ENCODE measurements around the gene ZNF385D. TPM values are rescaled to one million over a fixed set of nuclear protein-coding genes. Genes with fewer than 3 reads are reported as not detected.

ZNF385D gene
- total RNA-seq, 1 experiment from 2014 or later = not detected

GRCh38 chr3:21729331-21729730, 21.7 kb downstream of the ZNF385D start:
- Histone ChIP-seq H2AFZ (ENCODE audit: low read depth, low read length, poor library complexity, severe bottlenecking) (no peak overlapping the region), H3K4me2 (ENCODE audit: low read length) (no peak overlapping the region), H3K27ac (ENCODE audit: low read depth, low read length) (no peak overlapping the region), H3K4me1 (ENCODE audit: control insufficient read depth in 1 of 2, insufficient read depth in 2 of 2, low read length in 2 of 2) (no peaks in the 10 kb centered on the region), H3K9me2 (ENCODE audit: insufficient read depth) (no peaks in the 10 kb centered on the region), H3K9me3 (ENCODE audit: control insufficient read depth in 1 of 2, insufficient read depth in 1 of 2, low read depth in 1 of 2, low read length in 2 of 2) (peaks cover 0 to under 1% of the 10 kb centered on the region in 2 experiments; a peak in 1 of 4 replicates), H3K36me3 (ENCODE audit: control insufficient read depth in 1 of 2, insufficient read depth in 2 of 2, low read length in 2 of 2) (no peaks in the 10 kb centered on the region), H3K27me3 (ENCODE audit: insufficient read depth, low read length) (no peaks in the 10 kb centered on the region), H3K4me3 (replicated peaks in 1 of 2; ENCODE audit: low read depth in 1 of 2, low read length in 2 of 2) (no peak overlapping the region), H4K20me1 (ENCODE audit: insufficient read depth) (no peaks in the 10 kb centered on the region), H3K79me2 (ENCODE audit: insufficient read depth, low read length) (no peaks in the 10 kb centered on the region), H3K9ac (ENCODE audit: low read length) (no peak overlapping the region)
- ChIA-PET CTCF (no interaction called here), POLR2A (no interaction called here), RAD21 (ENCODE audit: low non-redundant PET in 1 of 2, low total read pairs in 2 of 2, uncharacterized antibody in 2 of 2, unreplicated experiment in 2 of 2) (no interaction called here)
- intact Hi-C loops (cut with micrococcal nuclease) = no loop called here
- no TSS peak for BruUV-seq (replicated peaks)
- ATAC-seq (no peak), DNase-seq (ENCODE audit: low read depth, low spot score) (no peak)
- TF ChIP-seq ZFX (IDR thresholded peaks at IDR 0.05) (no peak), CTCF (IDR thresholded peaks at IDR 0.05 in 2 of 3, conservative IDR thresholded peaks at IDR 0.05 in 1 of 3; ENCODE audit: borderline replicate concordance in 1 of 3, insufficient read depth in 1 of 3, low read depth in 2 of 3, low read length in 2 of 3) (no peak), JUND (IDR thresholded peaks at IDR 0.05) (no peak), SRF (IDR thresholded peaks at IDR 0.05; ENCODE audit: low read depth) (no peak), EZH2phosphoT487 (IDR thresholded peaks at IDR 0.05; ENCODE audit: borderline replicate concordance) (no peak), EGR1 (IDR thresholded peaks at IDR 0.05; ENCODE audit: low read depth) (no peak), ZBTB33 (IDR thresholded peaks at IDR 0.05; ENCODE audit: extremely low read depth, insufficient replicate concordance, low read length) (no peak), YY1 (IDR thresholded peaks at IDR 0.05; ENCODE audit: extremely low read depth, insufficient replicate concordance, low read depth, low read length) (no peak), POLR2AphosphoS5 (IDR thresholded peaks at IDR 0.05; ENCODE audit: low read depth, low read length) (no peak), FOSL1 (IDR thresholded peaks at IDR 0.05; ENCODE audit: low read depth) (no peak)

Measured in HCT116 (cell line).